IMR-90 (cell line): Measurements from ENCODE around the gene NHP2. TPM values are rescaled to one million over a fixed set of nuclear protein-coding genes. Genes with fewer than 3 reads are reported as not detected.

Source experiments
- ATAC-seq: fragments of 200-7000 bp; cut with Tn5 transposase; 2 replicates; pipeline ENCODE4 v1.9.1; 2020; ENCODE audit warnings: low read depth, mild to moderate bottlenecking, moderate library complexity
- BruUV-seq: library from RNA; stranded (reverse); fragments of 400-500 nt; replicated peaks from 2 replicates; lab custom pipeline; 2021; lab: Mats Ljungman, UMichigan
- CTCF ChIA-PET: fragments of 300-600 bp; formaldehyde crosslinking; extraction: SDS; loops from one replicate; lab custom pipeline; 2021; ENCODE audit warnings: antibody characterized with exemption; lab: Yijun Ruan, JAX
- POLR2A ChIA-PET: fragments of 300-600 bp; sonication (Branson Sonifier 250); formaldehyde crosslinking; loops from one replicate; lab custom pipeline; 2022; ENCODE audit warnings: antibody characterized with exemption; ENCODE audit not compliant: unreplicated experiment; lab: Charles Lee
- DNase-seq: peaks from one replicate; pipeline ENCODE4 v3.0.0; 2013
- H2AFZ ChIP-seq: replicated peaks from 2 replicates; pipeline ENCODE3; 2013; ENCODE audit warnings: low read length, mild to moderate bottlenecking; ENCODE audit not compliant: poor library complexity
- H2AK5ac ChIP-seq: 2 replicates; pipeline ENCODE4 v1.6.1; 2013; ENCODE audit warnings: low read depth, low read length, inconsistent platforms
- H2AK9ac ChIP-seq: replicated peaks from 2 replicates; pipeline ENCODE3; 2013; ENCODE audit warnings: mild to moderate bottlenecking, low read depth, low read length, moderate library complexity; ENCODE audit not compliant: poor library complexity
- H2BK120ac ChIP-seq: 2 replicates; pipeline ENCODE4 v1.6.1; 2013; ENCODE audit warnings: low read depth, low read length, inconsistent platforms
- H2BK15ac ChIP-seq: 3 replicates; pipeline ENCODE4 v1.6.1; 2013; ENCODE audit warnings: low read depth, low read length, inconsistent platforms
- H2BK20ac ChIP-seq: 2 replicates; pipeline ENCODE4 v1.6.1; 2013; ENCODE audit warnings: low read depth, mild to moderate bottlenecking, inconsistent platforms, low read length, moderate library complexity
- H2BK5ac ChIP-seq: 2 replicates; pipeline ENCODE4 v1.6.1; 2013; ENCODE audit warnings: mild to moderate bottlenecking, low read depth, low read length, inconsistent platforms; ENCODE audit not compliant: poor library complexity, severe bottlenecking
- H3K14ac ChIP-seq: replicated peaks from 2 replicates; pipeline ENCODE4 v1.6.1; 2013; ENCODE audit warnings: low read depth, low read length, inconsistent platforms
- H3K18ac ChIP-seq: 2 replicates; pipeline ENCODE4 v1.6.1; 2013; ENCODE audit warnings: low read depth, low read length, control low read depth
- H3K23ac ChIP-seq: 2 replicates; pipeline ENCODE4 v1.6.1; 2013; ENCODE audit warnings: low read depth, low read length, inconsistent platforms
- H3K27ac ChIP-seq: 2 replicates; pipeline ENCODE4 v1.5.1; 2013; ENCODE audit warnings: mild to moderate bottlenecking, control low read depth, low read length; ENCODE audit not compliant: insufficient read depth
- H3K27me3 ChIP-seq: 2 replicates; pipeline ENCODE4 v1.6.1; 2013; ENCODE audit warnings: low read length; ENCODE audit not compliant: control insufficient read depth, insufficient read depth
- H3K36me3 ChIP-seq: 2 replicates; pipeline ENCODE4 v1.6.1; 2013; ENCODE audit warnings: low read length, mixed read lengths; ENCODE audit not compliant: control insufficient read depth, insufficient read depth
- H3K4ac ChIP-seq: 2 replicates; pipeline ENCODE4 v1.6.1; 2013; ENCODE audit warnings: low read depth, low read length, inconsistent platforms
- H3K4me1 ChIP-seq: 2 replicates; pipeline ENCODE4 v1.6.1; 2013; ENCODE audit warnings: low read length, mixed read lengths; ENCODE audit not compliant: control insufficient read depth, insufficient read depth
- H3K4me2 ChIP-seq: 2 replicates; pipeline ENCODE4 v1.6.1; 2013; ENCODE audit warnings: low read depth, mild to moderate bottlenecking, control low read depth, low read length, moderate library complexity
- H3K4me3 ChIP-seq: 2 replicates; pipeline ENCODE4 v1.5.1; 2013; ENCODE audit warnings: low read depth, mild to moderate bottlenecking, control low read depth, low read length, moderate library complexity; ENCODE audit not compliant: insufficient read depth
- H3K56ac ChIP-seq: 2 replicates; pipeline ENCODE4 v1.6.1; 2013; ENCODE audit warnings: low read length, inconsistent platforms; ENCODE audit not compliant: insufficient read depth; ENCODE audit errors: extremely low read depth
- H3K79me1 ChIP-seq, 2 experiments: 2 replicates each; pipeline ENCODE4 v1.6.1; 2013; ENCODE audit warnings: low read length in 2 of 2, inconsistent platforms in 1 of 2, low read depth in 1 of 2
- H3K9ac ChIP-seq: 2 replicates; pipeline ENCODE4 v1.6.1; 2013; ENCODE audit warnings: low read depth, low read length, control low read depth
- H3K9me1 ChIP-seq: 2 replicates; pipeline ENCODE4 v1.6.1; 2013; ENCODE audit warnings: low read length, inconsistent platforms; ENCODE audit not compliant: insufficient read depth
- H3K9me3 ChIP-seq: 2 replicates; pipeline ENCODE4 v1.6.1; 2013; ENCODE audit warnings: low read length; ENCODE audit not compliant: control insufficient read depth, insufficient read depth
- H4K20me1 ChIP-seq: 2 replicates; pipeline ENCODE4 v1.6.1; 2013; ENCODE audit warnings: low read length, inconsistent platforms; ENCODE audit not compliant: insufficient read depth
- H4K5ac ChIP-seq: 2 replicates; pipeline ENCODE4 v1.6.1; 2013; ENCODE audit warnings: mild to moderate bottlenecking, low read depth, low read length, control low read depth
- H4K8ac ChIP-seq, 2 experiments: 2 replicates each; pipeline ENCODE4 v1.6.1; 2013; ENCODE audit warnings: low read depth in 2 of 2, low read length in 2 of 2, control low read depth in 1 of 2, inconsistent platforms in 1 of 2
- H4K91ac ChIP-seq: 2 replicates; pipeline ENCODE4 v1.6.1; 2013; ENCODE audit warnings: low read depth, low read length, inconsistent platforms; ENCODE audit not compliant: insufficient read depth
- BHLHE40 ChIP-seq: fragments of 150-350 bp; IDR thresholded peaks from 2 replicates; pipeline ENCODE4 v1.6.1; 2016; ENCODE audit warnings: mild to moderate bottlenecking, low read depth, low read length
- CEBPB ChIP-seq: IDR thresholded peaks from 2 replicates; pipeline ENCODE4 v1.6.1; 2012; ENCODE audit warnings: low read depth, low read length, improper control_type of control experiment
- CTCF ChIP-seq: conservative IDR thresholded peaks from 2 replicates; pipeline ENCODE4 v1.5.1; 2012; ENCODE audit warnings: mild to moderate bottlenecking, low read depth, low read length, improper control_type of control experiment
- ELK1 ChIP-seq: fragments of 150-350 bp; IDR thresholded peaks from 2 replicates; pipeline ENCODE4 v1.6.1; 2016; ENCODE audit warnings: low read depth, mild to moderate bottlenecking, low read length, moderate library complexity, borderline replicate concordance
- FOS ChIP-seq: fragments of 150-350 bp; IDR thresholded peaks from 2 replicates; pipeline ENCODE4 v1.6.1; 2016; ENCODE audit warnings: low read depth, low read length
- MAFK ChIP-seq: IDR thresholded peaks from 2 replicates; pipeline ENCODE4 v1.6.1; 2012; ENCODE audit warnings: low read depth, low read length, improper control_type of control experiment
- MAZ ChIP-seq: IDR thresholded peaks from 2 replicates; pipeline ENCODE4 v1.6.1; 2012; ENCODE audit warnings: low read depth, mild to moderate bottlenecking, low read length, improper control_type of control experiment, moderate library complexity, borderline replicate concordance
- MXI1 ChIP-seq: IDR thresholded peaks from 2 replicates; pipeline ENCODE4 v1.6.1; 2012; ENCODE audit warnings: low read depth, mild to moderate bottlenecking, low read length, moderate library complexity, borderline replicate concordance
- NFE2L2 ChIP-seq: fragments of 150-350 bp; IDR thresholded peaks from 2 replicates; pipeline ENCODE4 v1.6.1; 2016; ENCODE audit warnings: low read depth, mild to moderate bottlenecking, low read length
- POLR2A ChIP-seq: IDR thresholded peaks from 2 replicates; pipeline ENCODE4 v1.6.1; 2012; ENCODE audit warnings: mild to moderate bottlenecking, low read depth, low read length
- RAD21 ChIP-seq: IDR thresholded peaks from 2 replicates; pipeline ENCODE4 v1.6.1; 2012; ENCODE audit warnings: low read length, improper control_type of control experiment
- RCOR1 ChIP-seq: IDR thresholded peaks from 2 replicates; pipeline ENCODE4 v1.6.1; 2012; ENCODE audit warnings: mild to moderate bottlenecking, low read length, improper control_type of control experiment; ENCODE audit not compliant: insufficient replicate concordance
- RFX5 ChIP-seq: IDR thresholded peaks from 2 replicates; pipeline ENCODE4 v1.8.0; 2012; ENCODE audit warnings: low read depth, mild to moderate bottlenecking, low read length, moderate library complexity
- SMC3 ChIP-seq: fragments of 150-350 bp; IDR thresholded peaks from 2 replicates; pipeline ENCODE4 v1.6.1; 2016; ENCODE audit warnings: low read depth, mild to moderate bottlenecking, antibody characterized with exemption, low read length, moderate library complexity
- USF2 ChIP-seq: fragments of 150-350 bp; IDR thresholded peaks from 2 replicates; pipeline ENCODE4 v1.6.1; 2017; ENCODE audit warnings: mild to moderate bottlenecking, antibody characterized with exemption, low read length, low read depth
- WGBS, 2 experiments: methylation state at CpG; one replicate each; pipeline versions ENCODE4 v1.1.5 to v1.1.7; 2013; ENCODE audit warnings: missing lambda C conversion rate in 2 of 2; ENCODE audit not compliant: insufficient read length in 1 of 2; ENCODE audit errors: extremely low coverage in 2 of 2; 5-methylcytosine and 5-hydroxymethylcytosine counted together
- dilution Hi-C: fragments of 300-500 bp; cut with HindIII; formaldehyde crosslinking; loops from one replicate; pipeline ENCODE4 v1.14.3; 2018; ENCODE audit warnings: low sequenced_read_pairs; ENCODE audit not compliant: unreplicated experiment
- in situ Hi-C: fragments of 300-500 bp; cut with MboI; formaldehyde crosslinking; loops from 3 replicates; pipeline ENCODE4 v1.14.3; 2019; ENCODE audit warnings: low sequenced_read_pairs, inconsistent platforms, mixed read lengths
- intact Hi-C: fragments of 100-400 bp; cut with micrococcal nuclease; formaldehyde crosslinking; loops from 2 replicates; pipeline ENCODE4 v1.10.0; 2022
- polyA plus RNA-seq, 3 experiments: library from polyadenylated mRNA; depleted of rRNA; stranded (reverse); fragments of >200 nt; gene quantifications; 2 replicates each; pipeline ENCODE4 v1.2.3, GENCODE V29; 2012; ENCODE audit warnings: low replicate concordance in 1 of 3
- total RNA-seq: library from RNA; depleted of rRNA; stranded (reverse); fragments of >200 nt; gene quantifications from 2 replicates; pipeline ENCODE4 v1.2.3, GENCODE V29; 2012

NHP2 gene
- total and polyA plus RNA-seq, 2 of the 4 experiments (the other 2 are of a cell fraction) = 180 to 278 TPM

GRCh38 chr5:178126556-178126955 lies 27.1 kb downstream of the NHP2 start:
- H4K5ac ChIP-seq = no peak overlapping the region
- no peak overlapping the region for H2BK15ac ChIP-seq
- no peak overlapping the region for H2AK5ac ChIP-seq
- no peak overlapping the region for H4K8ac ChIP-seq
- no peak overlapping the region for H2AK9ac ChIP-seq
- H3K18ac ChIP-seq = no peak overlapping the region
- intact Hi-C loops = no loop called here
- no peak overlapping the region for H3K14ac ChIP-seq
- H2AFZ ChIP-seq = no peak overlapping the region
- DNase-seq (no peak), ATAC-seq (no peak)
- H3K79me1 ChIP-seq = peaks cover 0 to 6% of the 10 kb centered on the region in 2 experiments; a peak in 3 of 4 replicates
- H3K4me1 ChIP-seq = peaks cover 3% of the 10 kb centered on the region; the same call in 1 of the 2 replicates
- no peaks in the 10 kb centered on the region for H3K9me1 ChIP-seq
- H3K56ac ChIP-seq = no peak overlapping the region
- H2BK20ac ChIP-seq = no peak overlapping the region
- no peak overlapping the region for H3K27ac ChIP-seq
- CTCF ChIA-PET = no interaction called here
- no peak overlapping the region for H3K23ac ChIP-seq
- no peak overlapping the region for H3K4me3 ChIP-seq
- TF ChIP-seq ELK1 (no peak), MAZ (no peak), POLR2A (no peak), SMC3 (no peak), MAFK (no peak), USF2 (no peak), RCOR1 (no peak), NFE2L2 (no peak), RAD21 (no peak), CEBPB (no peak), RFX5 (no peak), FOS (no peak), BHLHE40 (no peak), MXI1 (no peak), CTCF (no peak)
- dilution Hi-C loops = no loop called here
- whole genome bisulfite sequencing, 2 experiments = no CpG with 5 or more reads among the region's 3 CpGs
- no peak overlapping the region for H4K91ac ChIP-seq
- no peak overlapping the region for H3K4me2 ChIP-seq
- in situ Hi-C loops = no loop called here
- POLR2A ChIA-PET = interaction anchor here (0.5 kb wide), 1 partner anchor 51 kb away, joined by 4 read pairs; no protein-coding TSS in a partner anchor
- no peaks in the 10 kb centered on the region for H3K36me3 ChIP-seq
- no peak overlapping the region for H2BK120ac ChIP-seq
- BruUV-seq = no TSS peak
- H3K9me3 ChIP-seq = no peaks in the 10 kb centered on the region
- no peak overlapping the region for H2BK5ac ChIP-seq
- H3K4ac ChIP-seq = no peak overlapping the region
- H4K20me1 ChIP-seq = no peaks in the 10 kb centered on the region; the same call in 1 of the 2 replicates
- peaks cover 5% of the 10 kb centered on the region for H3K27me3 ChIP-seq
- no peak overlapping the region for H3K9ac ChIP-seq
